SK-N-SH (cell line): ENCODE measurements around the gene SF3B1.

ENCODE experiments used
- CHD2 ChIP-seq: fragments of 150-350 bp; IDR thresholded peaks from 2 replicates; pipeline ENCODE4 v1.6.1; 2018; ENCODE audit warnings: low read length; ENCODE audit not compliant: partially characterized antibody
- EP300 ChIP-seq, 2 experiments: IDR thresholded peaks; 2 replicates each; pipeline versions ENCODE4 v1.4.0 to v1.6.1; 2012; ENCODE audit warnings: borderline replicate concordance in 1 of 2, low read depth in 1 of 2, low read length in 1 of 2
- EZH2phosphoT487 ChIP-seq: fragments of 200-600 bp; sonication (generic); IDR thresholded peaks from 2 replicates; pipeline ENCODE4 v1.6.1; 2017; ENCODE audit warnings: low read depth, mixed run types, mild to moderate bottlenecking, antibody characterized with exemption, moderate library complexity, borderline replicate concordance
- FOSL2 ChIP-seq: IDR thresholded peaks from 2 replicates; pipeline ENCODE4 v1.4.0; 2012; ENCODE audit warnings: low read depth, mild to moderate bottlenecking, moderate library complexity, borderline replicate concordance
- TAF1 ChIP-seq: IDR thresholded peaks from 2 replicates; pipeline ENCODE4 v1.6.1; 2012; ENCODE audit warnings: low read depth, mild to moderate bottlenecking, low read length, moderate library complexity, borderline replicate concordance
- YY1 ChIP-seq: IDR thresholded peaks from 2 replicates; pipeline ENCODE4 v1.4.0; 2012; ENCODE audit warnings: low read depth, mild to moderate bottlenecking
- TF ChIP-seq, protein P1 (sequence below): fragments of 200-600 bp; sonication (generic); IDR thresholded peaks from 2 replicates; pipeline ENCODE4 v1.6.1; 2017; ENCODE audit warnings: antibody characterized with exemption, mild to moderate bottlenecking, moderate library complexity
- TF ChIP-seq, protein P2 (sequence below): IDR thresholded peaks from 2 replicates; pipeline ENCODE4; 2012
- TF ChIP-seq, protein P3 (sequence below): fragments of 150-350 bp; IDR thresholded peaks from 2 replicates; pipeline ENCODE4 v1.6.1; 2017; ENCODE audit warnings: antibody characterized with exemption, low read length, low read depth, borderline replicate concordance

DNA sequence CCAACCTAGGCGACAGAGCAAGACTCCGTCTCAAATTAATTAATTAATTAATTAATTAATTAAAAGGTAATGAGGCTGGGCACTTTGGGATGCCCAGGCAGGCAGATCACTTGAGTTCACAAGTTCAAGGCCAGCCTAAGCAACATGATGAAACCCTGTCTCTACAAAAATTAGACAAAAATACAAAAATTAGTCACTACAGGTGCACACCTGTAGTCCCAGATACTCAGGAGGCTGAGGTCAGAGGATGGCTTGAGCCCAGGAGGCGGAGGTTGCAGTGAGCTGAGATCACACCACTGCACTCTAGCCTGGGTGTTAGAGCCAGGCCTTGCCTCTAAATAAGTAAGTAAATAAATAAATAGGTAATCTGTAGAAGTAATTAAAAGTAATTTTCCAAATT, 6.8 kb downstream of the SF3B1 start:
- TF ChIP-seq, protein P1, sequence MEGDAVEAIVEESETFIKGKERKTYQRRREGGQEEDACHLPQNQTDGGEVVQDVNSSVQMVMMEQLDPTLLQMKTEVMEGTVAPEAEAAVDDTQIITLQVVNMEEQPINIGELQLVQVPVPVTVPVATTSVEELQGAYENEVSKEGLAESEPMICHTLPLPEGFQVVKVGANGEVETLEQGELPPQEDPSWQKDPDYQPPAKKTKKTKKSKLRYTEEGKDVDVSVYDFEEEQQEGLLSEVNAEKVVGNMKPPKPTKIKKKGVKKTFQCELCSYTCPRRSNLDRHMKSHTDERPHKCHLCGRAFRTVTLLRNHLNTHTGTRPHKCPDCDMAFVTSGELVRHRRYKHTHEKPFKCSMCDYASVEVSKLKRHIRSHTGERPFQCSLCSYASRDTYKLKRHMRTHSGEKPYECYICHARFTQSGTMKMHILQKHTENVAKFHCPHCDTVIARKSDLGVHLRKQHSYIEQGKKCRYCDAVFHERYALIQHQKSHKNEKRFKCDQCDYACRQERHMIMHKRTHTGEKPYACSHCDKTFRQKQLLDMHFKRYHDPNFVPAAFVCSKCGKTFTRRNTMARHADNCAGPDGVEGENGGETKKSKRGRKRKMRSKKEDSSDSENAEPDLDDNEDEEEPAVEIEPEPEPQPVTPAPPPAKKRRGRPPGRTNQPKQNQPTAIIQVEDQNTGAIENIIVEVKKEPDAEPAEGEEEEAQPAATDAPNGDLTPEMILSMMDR: no peak
- TF ChIP-seq, protein P2, sequence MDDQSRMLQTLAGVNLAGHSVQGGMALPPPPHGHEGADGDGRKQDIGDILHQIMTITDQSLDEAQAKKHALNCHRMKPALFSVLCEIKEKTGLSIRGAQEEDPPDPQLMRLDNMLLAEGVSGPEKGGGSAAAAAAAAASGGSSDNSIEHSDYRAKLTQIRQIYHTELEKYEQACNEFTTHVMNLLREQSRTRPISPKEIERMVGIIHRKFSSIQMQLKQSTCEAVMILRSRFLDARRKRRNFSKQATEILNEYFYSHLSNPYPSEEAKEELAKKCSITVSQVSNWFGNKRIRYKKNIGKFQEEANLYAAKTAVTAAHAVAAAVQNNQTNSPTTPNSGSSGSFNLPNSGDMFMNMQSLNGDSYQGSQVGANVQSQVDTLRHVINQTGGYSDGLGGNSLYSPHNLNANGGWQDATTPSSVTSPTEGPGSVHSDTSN: no peak
- TF ChIP-seq EP300 (IDR thresholded peaks at IDR 0.05; ENCODE audit: borderline replicate concordance in 1 of 2, low read depth in 1 of 2, low read length in 1 of 2): no peak
- TF ChIP-seq TAF1: no peak
- TF ChIP-seq, protein P3, sequence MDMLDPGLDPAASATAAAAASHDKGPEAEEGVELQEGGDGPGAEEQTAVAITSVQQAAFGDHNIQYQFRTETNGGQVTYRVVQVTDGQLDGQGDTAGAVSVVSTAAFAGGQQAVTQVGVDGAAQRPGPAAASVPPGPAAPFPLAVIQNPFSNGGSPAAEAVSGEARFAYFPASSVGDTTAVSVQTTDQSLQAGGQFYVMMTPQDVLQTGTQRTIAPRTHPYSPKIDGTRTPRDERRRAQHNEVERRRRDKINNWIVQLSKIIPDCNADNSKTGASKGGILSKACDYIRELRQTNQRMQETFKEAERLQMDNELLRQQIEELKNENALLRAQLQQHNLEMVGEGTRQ: no peak
- TF ChIP-seq EZH2phosphoT487: no peak
- no peak for TF ChIP-seq CHD2
- TF ChIP-seq FOSL2: no peak
- no peak for TF ChIP-seq YY1
